NK-92 (cell line): Measurements from ENCODE around the gene IL9.

Experiments
- DNase-seq: peaks from one replicate; lab custom pipeline; 2025; ENCODE audit not compliant: unreplicated experiment; lab: John Stamatoyannopoulos, UW

Gene IL9

GRCh38 chr5:135891791-135892190, 3.9 kb downstream of the IL9 start:
- DNase-seq: no peak

GRCh38 chr5:135891268-135891667, 4.4 kb downstream of the IL9 start:
- no peak for DNase-seq

GRCh38 chr5:135890867-135891266, 4.8 kb downstream of the IL9 start:
- DNase-seq: no peak

- no peak for DNase-seq
These were observed 5.3 kb downstream of the IL9 start for GRCh38 chr5:135890296-135890695.

GRCh38 chr5:135887881-135888614, 7.6 kb downstream of the IL9 start:
- no peak for DNase-seq

- DNase-seq: no peak
These were observed 8.2 kb downstream of the IL9 start for GRCh38 chr5:135887447-135887864.

- no peak for DNase-seq
These were observed 9.5 kb downstream of the IL9 start for GRCh38 chr5:135886136-135886535.

- DNase-seq: no peak
These were observed 10.6 kb downstream of the IL9 start for GRCh38 chr5:135885031-135885430.

- no peak for DNase-seq
These were observed 12.2 kb downstream of the IL9 start for GRCh38 chr5:135883441-135883840.

GRCh38 chr5:135883026-135883425, 12.6 kb downstream of the IL9 start:
- no peak for DNase-seq

GRCh38 chr5:135881819-135882218, 13.8 kb downstream of the IL9 start:
- no peak for DNase-seq

- no peak for DNase-seq
These were observed 14.4 kb downstream of the IL9 start for GRCh38 chr5:135881244-135881643.

GRCh38 chr5:135880801-135881200, 14.8 kb downstream of the IL9 start:
- no peak for DNase-seq

- DNase-seq: no peak
These were observed 15.4 kb downstream of the IL9 start for GRCh38 chr5:135880278-135880677.

- DNase-seq: no peak
These were observed 16.1 kb downstream of the IL9 start for GRCh38 chr5:135879591-135879990.

- DNase-seq: no peak
These were observed 17.5 kb downstream of the IL9 start for GRCh38 chr5:135878156-135878620.

- DNase-seq: no peak
These were observed 18.0 kb downstream of the IL9 start for GRCh38 chr5:135877570-135878155.

GRCh38 chr5:135876146-135876545, 19.5 kb downstream of the IL9 start:
- no peak for DNase-seq

- no peak for DNase-seq
These were observed 20.1 kb downstream of the IL9 start for GRCh38 chr5:135875567-135875966.

- DNase-seq: no peak
These were observed 21.2 kb downstream of the IL9 start for GRCh38 chr5:135874461-135874860.

- DNase-seq: no peak
These were observed 21.8 kb downstream of the IL9 start for GRCh38 chr5:135873831-135874230.

- DNase-seq: no peak
These were observed 24.2 kb downstream of the IL9 start for GRCh38 chr5:135871268-135871915.
